ENCODE results near the gene UST.

Gene UST

GRCh38 chr6:148814082-148814790, 67.4 kb downstream of the UST start:
- Mint-ChIP-seq H3K27me3 (no peaks in the 10 kb centered on the region), H3K27ac (no peak overlapping the region), H3K4me3 (no peak overlapping the region), H3K4me1 (ENCODE audit: low read depth) (no peaks in the 10 kb centered on the region), H3K9me3 (peaks cover 16% of the 10 kb centered on the region), H3K36me3 (ENCODE audit: low read depth) (no peaks in the 10 kb centered on the region)
- intact Hi-C loops (cut with micrococcal nuclease) = no loop called here

- Mint-ChIP-seq H3K4me3 (no peak overlapping the region), H3K27ac (no peak overlapping the region), H3K27me3 (no peaks in the 10 kb centered on the region), H3K9me3 (peaks cover 16% of the 10 kb centered on the region), H3K4me1 (ENCODE audit: low read depth) (no peaks in the 10 kb centered on the region), H3K36me3 (ENCODE audit: low read depth) (no peaks in the 10 kb centered on the region)
- intact Hi-C loops (cut with micrococcal nuclease) = no loop called here
Observed at GRCh38 chr6:148814869-148815268, 68.0 kb downstream of the UST start.

- Mint-ChIP-seq H3K36me3 (ENCODE audit: low read depth) (no peaks in the 10 kb centered on the region), H3K27ac (no peak overlapping the region), H3K27me3 (no peaks in the 10 kb centered on the region), H3K9me3 (peaks cover 16% of the 10 kb centered on the region), H3K4me3 (no peak overlapping the region), H3K4me1 (ENCODE audit: low read depth) (no peaks in the 10 kb centered on the region)
- intact Hi-C loops (cut with micrococcal nuclease) = no loop called here
Observed at GRCh38 chr6:148816117-148816516, 69.3 kb downstream of the UST start.

GRCh38 chr6:148817689-148818088, 70.9 kb downstream of the UST start:
- Mint-ChIP-seq H3K9me3 (peaks cover 10% of the 10 kb centered on the region), H3K27me3 (no peaks in the 10 kb centered on the region), H3K4me3 (no peak overlapping the region), H3K27ac (no peak overlapping the region), H3K4me1 (ENCODE audit: low read depth) (no peaks in the 10 kb centered on the region), H3K36me3 (ENCODE audit: low read depth) (no peaks in the 10 kb centered on the region)
- intact Hi-C loops (cut with micrococcal nuclease) = no loop called here

- Mint-ChIP-seq H3K9me3 (peaks cover 9% of the 10 kb centered on the region), H3K4me3 (no peak overlapping the region), H3K4me1 (ENCODE audit: low read depth) (no peaks in the 10 kb centered on the region), H3K36me3 (ENCODE audit: low read depth) (no peaks in the 10 kb centered on the region), H3K27ac (no peak overlapping the region), H3K27me3 (peaks cover 3% of the 10 kb centered on the region)
- intact Hi-C loops (cut with micrococcal nuclease) = no loop called here
Observed at GRCh38 chr6:148818939-148819575, 72.2 kb downstream of the UST start.

GRCh38 chr6:148819852-148820251, 73.0 kb downstream of the UST start:
- peaks cover 5% of the 10 kb centered on the region for H3K9me3 Mint-ChIP-seq
- no peak overlapping the region for H3K27ac Mint-ChIP-seq
- H3K4me3 Mint-ChIP-seq = no peak overlapping the region
- H3K4me1 Mint-ChIP-seq (ENCODE audit: low read depth) = no peaks in the 10 kb centered on the region
- H3K27me3 Mint-ChIP-seq = peaks cover 5% of the 10 kb centered on the region
- intact Hi-C loops (cut with micrococcal nuclease) = no loop called here
- no peaks in the 10 kb centered on the region for H3K36me3 Mint-ChIP-seq (ENCODE audit: low read depth)

GRCh38 chr6:148822819-148823218, 76.0 kb downstream of the UST start:
- H3K4me1 Mint-ChIP-seq (ENCODE audit: low read depth) = no peaks in the 10 kb centered on the region
- H3K36me3 Mint-ChIP-seq (ENCODE audit: low read depth) = no peaks in the 10 kb centered on the region
- H3K9me3 Mint-ChIP-seq = no peaks in the 10 kb centered on the region
- H3K27ac Mint-ChIP-seq = no peak overlapping the region
- intact Hi-C loops (cut with micrococcal nuclease) = no loop called here
- no peak overlapping the region for H3K4me3 Mint-ChIP-seq
- H3K27me3 Mint-ChIP-seq = peaks cover 7% of the 10 kb centered on the region

- intact Hi-C loops (cut with micrococcal nuclease) = no loop called here
- no peaks in the 10 kb centered on the region for H3K4me1 Mint-ChIP-seq (ENCODE audit: low read depth)
- H3K27ac Mint-ChIP-seq = no peak overlapping the region
- no peaks in the 10 kb centered on the region for H3K9me3 Mint-ChIP-seq
- peaks cover 7% of the 10 kb centered on the region for H3K27me3 Mint-ChIP-seq
- H3K4me3 Mint-ChIP-seq = no peak overlapping the region
- H3K36me3 Mint-ChIP-seq (ENCODE audit: low read depth) = no peaks in the 10 kb centered on the region
Observed at GRCh38 chr6:148824291-148824690, 77.5 kb downstream of the UST start.

GRCh38 chr6:148824960-148825359, 78.1 kb downstream of the UST start:
- Mint-ChIP-seq H3K4me3 (no peak overlapping the region), H3K4me1 (ENCODE audit: low read depth) (no peaks in the 10 kb centered on the region), H3K9me3 (no peaks in the 10 kb centered on the region), H3K27me3 (peaks cover 7% of the 10 kb centered on the region), H3K27ac (no peak overlapping the region), H3K36me3 (ENCODE audit: low read depth) (no peaks in the 10 kb centered on the region)
- intact Hi-C loops (cut with micrococcal nuclease) = no loop called here

- H3K36me3 Mint-ChIP-seq (ENCODE audit: low read depth) = no peaks in the 10 kb centered on the region
- H3K4me3 Mint-ChIP-seq = no peak overlapping the region
- H3K27ac Mint-ChIP-seq = no peak overlapping the region
- intact Hi-C loops (cut with micrococcal nuclease) = no loop called here
- H3K4me1 Mint-ChIP-seq (ENCODE audit: low read depth) = peaks cover 2% of the 10 kb centered on the region
- no peaks in the 10 kb centered on the region for H3K9me3 Mint-ChIP-seq
- H3K27me3 Mint-ChIP-seq = peaks cover 7% of the 10 kb centered on the region
Observed at GRCh38 chr6:148825492-148825891, 78.7 kb downstream of the UST start.

GRCh38 chr6:148827416-148828045, 80.7 kb downstream of the UST start:
- Mint-ChIP-seq H3K4me1 (ENCODE audit: low read depth) (peaks cover 6% of the 10 kb centered on the region), H3K27me3 (peaks cover 7% of the 10 kb centered on the region), H3K36me3 (ENCODE audit: low read depth) (no peaks in the 10 kb centered on the region), H3K9me3 (no peaks in the 10 kb centered on the region), H3K4me3 (no peak overlapping the region), H3K27ac (no peak overlapping the region)
- intact Hi-C loops (cut with micrococcal nuclease) = no loop called here

- Mint-ChIP-seq H3K9me3 (no peaks in the 10 kb centered on the region), H3K36me3 (ENCODE audit: low read depth) (no peaks in the 10 kb centered on the region), H3K27ac (no peak overlapping the region), H3K27me3 (peaks cover 7% of the 10 kb centered on the region), H3K4me1 (ENCODE audit: low read depth) (peaks cover 6% of the 10 kb centered on the region), H3K4me3 (no peak overlapping the region)
- intact Hi-C loops (cut with micrococcal nuclease) = no loop called here
Observed at GRCh38 chr6:148828047-148828446, 81.2 kb downstream of the UST start.

- intact Hi-C loops (cut with micrococcal nuclease) = no loop called here
- Mint-ChIP-seq H3K4me3 (no peak overlapping the region), H3K36me3 (ENCODE audit: low read depth) (no peaks in the 10 kb centered on the region), H3K27me3 (peaks cover 8% of the 10 kb centered on the region), H3K27ac (no peak overlapping the region), H3K9me3 (no peaks in the 10 kb centered on the region), H3K4me1 (ENCODE audit: low read depth) (peaks cover 6% of the 10 kb centered on the region)
Observed at GRCh38 chr6:148829415-148830101, 82.7 kb downstream of the UST start.

GRCh38 chr6:148830614-148831013, 83.8 kb downstream of the UST start:
- intact Hi-C loops (cut with micrococcal nuclease) = no loop called here
- Mint-ChIP-seq H3K27me3 (peaks cover 4% of the 10 kb centered on the region), H3K9me3 (no peaks in the 10 kb centered on the region), H3K4me3 (no peak overlapping the region), H3K27ac (no peak overlapping the region), H3K4me1 (ENCODE audit: low read depth) (peaks cover 6% of the 10 kb centered on the region), H3K36me3 (ENCODE audit: low read depth) (no peaks in the 10 kb centered on the region)

All from dendritic cell treated with granulocyte-macrophage colony-stimulating factor and Interleukin-4, amounts not matched to agents 40 ng/mL and 50 ng/mL, for 4 days (primary cell).